ENCODE measurements around the gene EDN1.

The EDN1 gene

DNA sequence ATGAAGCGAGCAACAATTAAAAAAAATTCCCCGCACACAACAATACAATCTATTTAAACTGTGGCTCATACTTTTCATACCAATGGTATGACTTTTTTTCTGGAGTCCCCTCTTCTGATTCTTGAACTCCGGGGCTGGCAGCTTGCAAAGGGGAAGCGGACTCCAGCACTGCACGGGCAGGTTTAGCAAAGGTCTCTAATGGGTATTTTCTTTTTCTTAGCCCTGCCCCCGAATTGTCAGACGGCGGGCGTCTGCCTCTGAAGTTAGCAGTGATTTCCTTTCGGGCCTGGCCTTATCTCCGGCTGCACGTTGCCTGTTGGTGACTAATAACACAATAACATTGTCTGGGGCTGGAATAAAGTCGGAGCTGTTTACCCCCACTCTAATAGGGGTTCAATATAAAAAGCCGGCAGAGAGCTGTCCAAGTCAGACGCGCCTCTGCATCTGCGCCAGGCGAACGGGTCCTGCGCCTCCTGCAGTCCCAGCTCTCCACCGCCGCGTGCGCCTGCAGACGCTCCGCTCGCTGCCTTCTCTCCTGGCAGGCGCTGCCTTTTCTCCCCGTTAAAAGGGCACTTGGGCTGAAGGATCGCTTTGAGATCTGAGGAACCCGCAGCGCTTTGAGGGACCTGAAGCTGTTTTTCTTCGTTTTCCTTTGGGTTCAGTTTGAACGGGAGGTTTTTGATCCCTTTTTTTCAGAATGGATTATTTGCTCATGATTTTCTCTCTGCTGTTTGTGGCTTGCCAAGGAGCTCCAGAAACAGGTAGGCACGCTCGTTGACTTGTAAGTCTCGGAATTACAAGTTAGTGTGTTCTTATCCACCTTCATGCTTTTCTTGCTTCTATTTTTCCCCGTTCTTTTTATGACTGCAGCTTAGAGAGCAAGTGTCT, at the start of gene EDN1:
Gene EDN1, plus strand, starts transcription at position 429 of the 888 bp plus-strand sequence. Its CDS starts 269 bp downstream, at position 698.
- DNase-seq = no peak

DNA sequence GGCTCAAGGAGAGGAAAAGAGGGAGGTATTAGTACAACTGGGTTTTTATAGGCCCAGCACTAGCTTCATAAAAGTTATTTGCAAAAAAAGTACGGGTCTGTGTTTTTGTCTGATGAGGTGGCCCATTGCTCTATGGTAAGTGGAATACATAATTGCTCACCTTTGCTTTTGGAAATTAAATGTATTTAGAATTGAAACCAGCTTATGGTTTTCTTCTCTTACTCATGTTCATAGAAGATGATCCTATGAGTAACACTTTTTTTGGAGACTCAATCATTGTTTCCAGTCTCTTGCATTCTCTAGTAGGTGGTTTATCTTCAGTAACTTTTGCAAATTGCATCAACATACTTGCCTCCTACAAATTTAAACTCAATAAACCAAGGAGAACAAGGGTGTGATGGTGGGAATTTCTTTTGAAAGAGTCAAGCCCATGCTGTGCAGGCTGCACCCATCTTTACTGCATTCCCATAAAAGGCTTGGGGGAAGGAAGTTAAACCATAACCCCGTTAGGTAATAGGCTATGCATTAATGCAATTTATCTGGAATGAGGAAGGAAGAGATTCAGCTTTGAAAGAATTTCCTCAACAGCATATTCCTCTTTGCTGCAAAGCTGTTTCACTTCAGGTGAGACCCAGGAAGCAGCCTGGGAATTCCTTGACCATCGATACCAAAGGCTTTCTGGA, 48.5 kb upstream of the EDN1 start:
- DNase-seq = no peak

DNA sequence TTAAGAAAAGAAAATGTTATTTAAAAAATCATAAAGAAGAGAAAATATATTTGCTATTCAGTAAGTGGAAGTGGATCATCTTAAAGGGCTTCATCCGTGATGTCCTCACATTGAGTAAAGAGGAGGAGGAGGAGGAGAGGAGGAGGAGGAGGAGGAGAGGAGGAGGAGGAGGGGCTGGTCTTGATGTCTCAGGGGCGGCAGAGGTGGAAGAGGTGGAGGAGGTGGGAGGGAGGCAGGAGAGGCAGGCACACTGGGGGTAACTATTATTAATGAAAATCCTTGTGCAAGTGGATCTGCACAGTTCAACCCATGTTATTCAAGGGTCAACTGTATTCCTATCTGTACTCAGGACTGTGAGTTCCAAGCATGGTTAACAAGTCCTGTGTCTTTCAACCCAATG, 47.0 kb upstream of the EDN1 start:
- no peak for DNase-seq

DNA sequence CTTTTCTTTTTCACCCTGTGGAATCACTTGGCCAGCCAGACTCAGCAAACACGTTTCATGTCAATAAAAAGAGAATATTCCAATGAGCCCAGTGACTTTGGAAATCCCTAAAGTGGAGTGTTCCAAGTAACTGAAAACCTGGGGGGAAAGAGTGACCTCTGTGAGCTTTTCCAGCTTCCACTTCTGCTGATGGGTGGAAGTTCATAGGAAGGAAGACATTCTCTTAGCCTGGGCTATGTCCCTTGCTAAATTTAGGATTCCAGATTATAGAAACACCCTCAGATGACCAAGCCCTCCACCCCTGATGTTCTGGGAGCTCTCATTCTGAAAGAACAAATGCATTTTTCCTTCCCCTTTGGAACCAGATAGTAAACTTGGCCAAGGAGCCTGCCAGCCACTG, 44.8 kb upstream of the EDN1 start:
- no peak for DNase-seq

DNA sequence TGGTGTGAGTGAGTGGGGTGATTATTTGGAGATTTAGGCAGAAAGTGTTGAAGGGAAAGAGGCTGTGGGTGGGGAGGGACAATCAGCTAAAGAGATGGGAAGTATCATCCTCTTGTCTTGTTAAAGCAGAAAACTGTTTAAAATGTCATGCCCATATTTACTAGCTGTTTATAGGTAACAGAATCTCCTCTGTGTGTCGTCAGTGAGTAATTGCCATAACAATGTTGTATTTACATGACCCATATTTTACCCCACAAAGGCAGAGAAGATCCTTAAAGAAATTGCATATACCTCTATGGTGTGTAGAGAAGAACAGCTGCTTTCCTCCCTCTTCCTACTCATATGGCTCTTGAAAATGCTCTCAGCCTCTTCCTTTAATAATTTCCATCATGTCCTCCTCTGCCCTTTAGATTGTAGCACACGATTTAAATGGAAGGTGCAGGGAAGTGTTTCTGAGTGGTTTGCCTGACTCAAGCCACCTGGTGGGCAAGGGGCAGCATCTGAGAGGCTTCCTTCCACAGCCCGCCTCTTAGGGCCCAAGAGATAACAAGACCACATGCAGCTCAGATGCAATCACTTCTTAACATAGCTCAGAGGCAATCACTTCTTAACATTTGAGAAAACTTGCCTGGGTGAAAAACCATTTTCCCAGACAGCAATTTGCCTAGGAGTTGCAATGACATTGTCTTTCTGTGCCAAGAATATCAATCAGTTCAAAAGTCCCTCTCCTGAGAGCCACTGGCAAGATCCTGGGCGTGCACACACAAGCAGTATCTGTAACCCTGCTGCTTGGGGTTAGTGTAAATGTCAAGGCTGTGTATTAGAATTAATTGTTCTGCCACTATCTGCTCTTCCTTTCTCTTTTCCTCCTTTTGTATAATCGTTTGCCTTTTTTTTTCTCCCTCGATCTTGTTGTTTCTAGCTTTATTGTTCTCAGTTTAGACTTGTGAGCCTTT, 44.1 kb upstream of the EDN1 start:
- no peak for DNase-seq

DNA sequence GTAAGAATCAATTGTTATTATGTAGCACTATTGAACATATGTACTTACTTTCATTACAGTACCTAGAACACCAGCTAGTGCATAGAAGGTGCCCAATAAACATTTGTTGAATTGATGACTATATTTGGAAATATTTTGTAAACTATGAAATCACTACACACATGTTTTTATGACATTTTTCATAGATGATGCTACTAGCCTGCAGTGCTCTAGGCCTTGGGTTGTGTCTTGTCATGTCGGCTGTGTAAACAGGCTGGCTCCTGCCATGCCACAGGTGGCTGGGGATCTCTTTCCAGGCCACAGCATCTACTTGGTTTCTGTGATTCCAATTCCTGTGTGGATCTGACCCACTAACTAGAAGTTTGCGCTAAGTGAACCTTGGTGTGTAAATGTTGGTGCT, 43.3 kb upstream of the EDN1 start:
- DNase-seq = no peak

DNA sequence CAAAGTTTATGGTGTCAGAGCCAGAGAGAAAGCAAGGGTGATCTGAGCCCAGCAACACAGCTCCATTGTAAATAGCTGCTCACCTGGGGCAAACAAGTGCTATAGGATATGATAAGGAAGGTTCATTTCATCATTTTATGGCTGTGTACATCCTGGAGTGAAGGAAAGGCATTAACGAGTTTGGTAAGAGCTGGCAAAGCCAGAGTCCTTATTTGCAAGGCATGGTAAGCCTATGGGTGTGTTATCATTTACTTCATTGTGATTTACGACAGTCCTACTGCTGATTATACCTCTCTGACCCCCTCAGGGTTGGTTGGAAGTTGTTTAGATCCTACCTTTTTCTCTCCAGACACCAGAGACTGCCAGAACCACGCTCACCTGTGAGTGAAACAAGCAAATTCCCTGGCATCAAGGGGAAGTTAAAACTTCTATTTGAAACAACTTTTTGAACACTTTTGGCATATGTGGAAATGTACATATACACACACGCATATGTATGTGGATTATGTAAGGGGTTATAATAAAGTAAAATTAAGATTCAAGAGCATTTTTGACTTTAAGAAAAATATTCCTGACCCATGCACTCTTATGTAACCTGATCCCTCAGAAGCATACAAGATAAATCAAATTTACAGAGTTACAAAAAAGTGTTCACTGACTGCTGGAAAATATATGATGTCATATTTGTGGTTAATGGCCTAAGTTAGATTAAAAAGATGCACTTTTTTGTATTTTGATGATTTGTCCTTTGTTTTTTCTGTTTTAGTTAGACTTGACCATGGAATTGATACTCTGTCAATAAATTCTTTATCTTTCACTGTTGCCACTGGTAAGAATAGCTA, 40.4 kb upstream of the EDN1 start:
- no peak for DNase-seq

DNA sequence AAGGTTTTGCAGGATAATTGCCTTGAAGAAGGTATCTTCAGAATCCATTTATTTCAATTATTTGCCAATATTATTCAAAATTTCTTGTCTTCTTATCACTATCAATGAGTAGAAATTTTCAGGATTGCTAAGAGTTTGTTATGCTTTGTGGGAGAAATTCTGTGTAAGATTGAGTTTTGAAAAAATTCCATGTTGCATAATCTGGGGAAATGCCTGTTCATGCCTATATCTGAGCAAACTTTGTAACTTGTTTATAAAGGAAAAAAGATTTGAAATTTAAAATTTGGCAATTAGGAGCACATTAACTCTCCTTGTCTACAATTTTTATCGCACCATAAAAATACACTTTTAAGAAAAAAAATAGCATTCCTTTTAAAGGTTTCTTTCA, 39.8 kb upstream of the EDN1 start:
- DNase-seq = no peak

DNA sequence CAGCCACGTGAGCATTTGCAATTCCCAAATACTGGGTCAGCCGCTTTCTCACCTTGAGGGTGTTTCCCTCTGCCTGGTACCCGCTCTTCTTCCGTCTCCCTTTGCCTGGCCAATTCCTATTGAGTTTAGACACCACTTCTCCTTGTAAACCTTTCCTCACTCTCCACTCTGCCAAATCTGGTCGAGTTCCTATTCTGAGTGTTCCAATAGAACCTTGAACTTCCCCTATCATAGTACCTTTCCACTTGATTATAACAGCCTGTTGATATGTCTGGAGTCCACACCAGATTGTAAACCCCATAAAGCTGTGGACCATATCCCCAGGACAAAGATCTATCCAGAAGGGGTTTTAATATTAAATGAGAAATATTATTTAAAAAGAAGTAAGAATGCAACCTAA, 36.0 kb upstream of the EDN1 start:
- DNase-seq = no peak

DNA sequence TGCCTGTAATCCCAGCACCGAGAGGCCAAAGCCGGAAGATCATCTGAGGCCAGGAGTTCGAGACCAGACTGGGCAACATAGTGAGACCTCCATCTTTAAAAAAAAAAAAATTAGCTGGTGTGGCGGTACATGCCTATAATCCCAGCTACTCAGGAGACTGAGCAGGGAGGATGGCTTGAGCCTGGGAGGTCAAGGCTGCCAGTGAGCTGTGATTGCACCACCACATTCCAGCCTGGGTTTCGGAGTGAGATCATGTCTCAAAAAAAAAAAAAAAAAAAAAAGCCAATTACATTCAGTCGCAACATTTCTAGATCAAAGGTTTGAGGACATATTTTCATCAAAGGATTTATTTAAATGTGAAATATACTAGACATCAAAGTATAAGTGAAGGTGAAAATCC, 32.0 kb upstream of the EDN1 start:
- DNase-seq = no peak

DNA sequence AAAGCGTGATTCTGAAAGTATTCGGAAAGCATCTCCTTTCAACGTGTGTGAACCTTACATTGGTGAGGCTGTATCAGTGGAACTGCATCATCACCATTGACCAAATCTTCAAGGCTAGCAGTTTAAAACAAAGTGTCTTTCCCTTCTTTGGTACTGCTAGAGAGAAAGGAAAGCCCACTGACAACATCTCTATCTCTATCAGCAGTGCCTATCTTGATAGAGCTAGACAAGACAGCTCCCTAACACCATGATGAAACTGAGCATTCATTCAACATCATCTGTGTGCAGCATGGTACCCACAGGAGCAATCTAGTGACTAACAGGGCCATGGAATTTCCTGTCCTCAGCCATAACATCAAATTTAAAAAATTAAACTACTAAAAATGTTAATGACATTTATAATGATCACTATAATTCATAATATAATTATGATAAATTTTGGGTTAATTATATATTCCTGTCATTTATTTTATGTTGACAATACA, 31.5 kb upstream of the EDN1 start:
- DNase-seq = no peak

DNA sequence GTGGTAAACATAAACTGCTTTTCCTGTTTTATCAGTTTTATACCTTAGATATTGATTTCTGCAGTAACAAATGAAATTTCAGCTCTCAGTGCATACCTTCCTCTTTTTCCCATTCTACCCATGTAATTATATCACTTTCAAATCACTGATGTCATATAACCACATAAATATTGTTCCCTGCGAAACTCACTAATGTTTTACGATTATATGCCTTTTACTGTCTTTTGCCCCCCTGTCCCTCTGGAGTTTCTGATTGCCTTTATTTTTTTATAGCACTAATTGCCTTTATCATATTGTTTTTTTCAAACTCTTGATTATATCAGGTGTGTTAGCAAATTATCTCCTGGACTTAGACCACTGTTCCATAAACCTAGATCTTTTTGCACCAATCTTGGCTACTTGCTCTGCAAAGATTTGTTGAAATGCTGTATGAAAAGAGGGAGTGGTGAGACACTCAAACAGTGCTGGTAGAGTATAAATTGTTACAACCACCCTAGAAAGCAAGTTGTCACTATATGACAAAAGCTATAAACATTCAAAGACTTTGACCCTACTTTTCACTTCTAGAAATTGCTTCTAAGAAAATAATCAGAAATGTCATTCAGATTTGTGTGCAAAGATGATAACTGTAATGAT, 29.6 kb upstream of the EDN1 start:
- no peak for DNase-seq

DNA sequence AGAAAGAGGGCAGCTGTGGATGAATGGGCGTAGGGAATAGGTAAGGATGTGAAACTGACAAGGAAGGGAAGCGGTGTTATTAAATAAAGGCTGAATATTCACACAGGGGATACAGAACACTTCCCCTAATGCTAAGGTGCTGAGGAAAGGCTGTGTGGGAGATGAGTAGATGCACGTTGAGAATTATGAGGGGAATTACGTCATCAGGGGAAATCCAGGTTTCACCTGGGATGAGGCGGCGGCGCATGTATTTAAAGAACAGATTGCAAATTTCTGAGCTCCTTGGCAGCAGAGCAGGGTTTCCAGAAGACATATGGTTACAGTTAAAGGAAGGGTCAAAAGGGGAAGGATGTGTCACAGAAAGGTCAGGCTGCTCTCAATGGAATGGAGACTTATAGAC, 28.7 kb upstream of the EDN1 start:
- DNase-seq = no peak

DNA sequence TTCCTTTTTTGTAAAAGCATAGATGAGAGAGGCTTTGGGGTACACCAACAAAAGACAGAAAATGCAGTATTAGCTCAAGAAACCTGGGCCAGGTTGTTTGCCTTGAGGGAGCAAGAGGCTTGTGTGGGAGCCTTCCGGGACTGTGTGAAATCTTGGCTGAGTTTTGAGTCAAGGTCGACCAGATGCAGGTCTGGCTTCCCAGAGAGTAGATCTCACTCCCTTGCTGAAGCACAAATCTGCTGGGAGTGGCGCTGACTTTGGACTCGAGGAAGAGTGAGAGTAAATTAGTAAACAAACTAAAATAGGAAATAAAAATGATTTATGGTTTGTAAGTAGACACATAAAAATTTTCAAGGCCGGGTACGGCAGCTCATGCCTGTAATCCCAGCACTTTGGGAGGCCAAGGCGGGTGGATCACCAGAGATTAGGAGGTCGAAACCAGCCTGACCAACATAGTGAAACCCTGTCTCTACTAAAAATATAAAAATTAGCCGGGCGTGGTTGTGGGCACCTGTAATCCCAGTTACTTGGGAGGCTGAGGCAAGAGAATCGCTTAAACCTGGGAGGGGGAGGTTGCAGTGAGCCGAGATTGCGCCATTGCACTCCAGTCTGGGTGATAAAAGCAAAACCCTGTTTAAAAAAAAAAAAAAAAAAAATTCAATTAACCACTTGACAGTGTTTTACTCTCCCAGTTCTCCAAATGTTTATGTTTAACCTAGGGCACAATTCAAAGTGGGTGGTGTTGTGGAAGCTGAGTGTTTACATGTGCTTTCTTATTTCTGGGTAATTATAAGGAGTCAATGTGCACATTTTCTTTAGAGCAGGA, 27.7 kb upstream of the EDN1 start:
- no peak for DNase-seq

DNA sequence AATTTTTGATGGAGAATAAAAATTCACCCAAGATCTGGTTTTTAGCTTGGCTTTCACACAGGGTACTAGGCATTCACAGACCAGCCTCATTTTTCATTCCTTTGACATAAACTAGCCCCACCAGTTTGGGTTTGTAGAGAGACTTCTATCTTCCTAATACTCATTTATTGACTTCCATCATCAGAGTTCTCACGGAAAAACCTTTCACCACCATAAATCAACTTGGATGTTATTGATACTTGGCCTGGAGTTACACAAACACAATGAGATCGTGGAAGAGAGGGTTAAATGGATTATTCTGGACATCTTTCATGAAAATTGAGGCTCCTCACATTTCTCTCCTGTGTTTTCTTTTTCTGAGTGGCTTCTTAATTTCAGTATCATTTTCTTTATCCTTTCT, 26.8 kb upstream of the EDN1 start:
- DNase-seq = no peak

DNA sequence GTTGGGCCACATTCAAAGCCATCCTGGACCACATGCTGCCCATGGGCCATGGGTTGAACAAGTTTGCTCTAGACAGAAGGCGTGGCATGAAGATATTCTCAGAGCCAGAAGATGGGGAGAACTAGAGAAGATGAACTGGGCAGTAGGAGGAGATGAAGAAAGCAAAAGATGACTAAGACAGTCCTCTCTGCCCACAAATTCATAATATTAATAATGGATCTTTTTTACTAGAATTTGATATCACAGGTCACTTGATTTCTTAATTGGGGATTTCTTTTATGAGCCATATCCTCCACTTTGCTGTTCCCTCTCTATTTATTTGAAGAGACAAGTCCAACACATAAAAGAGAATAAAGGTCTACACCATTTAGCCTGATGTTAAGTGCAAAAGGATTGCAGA, 25.5 kb upstream of the EDN1 start:
- no peak for DNase-seq

DNA sequence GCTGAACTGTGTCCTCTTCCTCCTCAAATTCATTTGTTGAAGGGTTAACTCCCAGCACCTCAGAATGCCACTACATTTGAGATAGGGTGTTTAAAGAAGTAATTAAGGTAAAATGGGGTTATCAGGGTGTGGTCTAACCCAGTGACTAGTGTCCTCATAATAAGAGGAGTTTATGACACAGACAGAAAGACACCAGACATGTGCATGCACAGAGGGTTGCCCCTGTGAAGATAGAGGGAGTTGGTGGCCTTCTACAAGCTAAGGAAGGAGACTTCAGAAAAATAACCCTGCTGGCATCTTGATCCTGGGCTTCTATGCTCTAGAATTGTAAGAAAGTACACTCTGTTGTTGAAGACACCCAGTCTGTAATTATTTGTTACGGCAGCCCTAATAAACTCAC, 24.9 kb upstream of the EDN1 start:
- DNase-seq = no peak

DNA sequence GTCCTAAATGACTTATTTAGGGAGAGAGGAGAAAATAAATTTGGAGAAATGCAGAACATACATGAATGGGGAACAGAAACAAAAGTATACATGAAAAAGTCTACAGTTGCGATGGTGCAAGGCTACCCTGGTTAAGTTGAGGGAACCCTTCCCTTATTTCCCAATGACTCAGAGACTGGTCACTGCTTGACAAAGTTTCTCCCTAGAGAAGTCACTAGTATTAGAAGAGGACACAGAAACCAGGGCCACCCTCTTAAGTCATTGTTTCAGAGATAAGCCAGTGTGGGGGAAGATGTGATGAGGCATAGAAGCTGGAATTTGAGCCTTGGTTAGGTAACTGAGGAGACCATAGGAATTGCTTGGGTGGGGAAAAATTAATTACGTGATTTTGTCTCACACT, 24.4 kb upstream of the EDN1 start:
- DNase-seq = no peak

DNA sequence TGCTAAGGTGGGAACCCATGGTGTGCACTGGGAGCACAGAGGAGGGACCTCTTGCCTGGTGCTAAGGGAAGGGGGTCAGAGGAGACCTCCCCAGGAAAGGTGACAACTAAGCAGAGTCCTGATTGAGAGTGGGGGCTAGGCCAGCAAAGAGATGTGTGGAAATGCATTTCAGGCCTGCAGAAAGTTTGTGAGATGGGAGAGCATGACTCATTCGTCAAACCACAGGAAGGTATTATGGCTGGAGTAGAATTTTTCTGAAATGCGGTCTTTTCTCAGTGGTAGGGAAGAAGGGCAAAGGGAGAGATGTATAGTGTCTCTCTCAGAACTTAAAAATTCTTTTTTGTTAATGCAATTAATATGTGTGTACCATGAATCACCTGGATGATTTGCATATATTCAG, 23.6 kb upstream of the EDN1 start:
- DNase-seq = no peak

DNA sequence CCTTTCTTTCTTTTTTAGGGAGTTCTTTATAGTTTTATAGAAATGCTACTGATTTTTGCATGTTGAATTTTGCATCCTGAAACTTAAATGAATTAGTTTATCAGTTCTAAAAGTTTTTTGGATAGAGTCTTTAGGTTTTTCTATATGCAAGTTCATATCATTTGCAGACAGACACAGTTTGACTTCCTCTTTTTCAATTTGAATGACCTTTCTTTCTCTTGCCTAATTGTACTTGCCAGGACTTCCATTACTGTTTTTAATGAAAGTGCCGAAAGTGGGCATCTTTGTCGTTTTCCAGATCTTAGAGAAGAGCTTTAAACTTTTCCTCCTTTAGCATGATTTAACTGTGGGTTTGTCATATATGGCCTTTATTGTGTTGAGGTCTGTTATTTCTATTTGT, 21.1 kb upstream of the EDN1 start:
- DNase-seq = no peak

Measured in 8988T (cell line).